AG04449 (cell line): ENCODE measurements around the gene FBXW2.

Experiments
- CTCF ChIA-PET: fragments of 350-600 bp; formaldehyde crosslinking; extraction: SDS; loops from one replicate; lab custom pipeline; 2021; ENCODE audit warnings: antibody characterized with exemption; lab: Yijun Ruan, JAX
- POLR2A ChIA-PET: fragments of 400-600, 350-600 bp; formaldehyde crosslinking; extraction: SDS; loops from one replicate; lab custom pipeline; 2020; ENCODE audit warnings: antibody characterized with exemption, inconsistent platforms; lab: Yijun Ruan, JAX
- DNase-seq: peaks from one replicate; pipeline ENCODE4 v3.0.0-alpha.2; 2010; ENCODE audit warnings: low read depth, low spot score
- H3K4me3 ChIP-seq: 2 replicates; pipeline ENCODE4 v1.5.1; 2011; ENCODE audit warnings: low read depth, mild to moderate bottlenecking, control low read depth, low read length
- TF ChIP-seq, protein P1 (sequence below): IDR thresholded peaks from one replicate; pipeline ENCODE4 v1.5.1; 2011; ENCODE audit warnings: mild to moderate bottlenecking, moderate library complexity, low read length, control low read depth, inconsistent platforms; ENCODE audit not compliant: insufficient read depth; ENCODE audit errors: missing control alignments

The FBXW2 gene

DNA sequence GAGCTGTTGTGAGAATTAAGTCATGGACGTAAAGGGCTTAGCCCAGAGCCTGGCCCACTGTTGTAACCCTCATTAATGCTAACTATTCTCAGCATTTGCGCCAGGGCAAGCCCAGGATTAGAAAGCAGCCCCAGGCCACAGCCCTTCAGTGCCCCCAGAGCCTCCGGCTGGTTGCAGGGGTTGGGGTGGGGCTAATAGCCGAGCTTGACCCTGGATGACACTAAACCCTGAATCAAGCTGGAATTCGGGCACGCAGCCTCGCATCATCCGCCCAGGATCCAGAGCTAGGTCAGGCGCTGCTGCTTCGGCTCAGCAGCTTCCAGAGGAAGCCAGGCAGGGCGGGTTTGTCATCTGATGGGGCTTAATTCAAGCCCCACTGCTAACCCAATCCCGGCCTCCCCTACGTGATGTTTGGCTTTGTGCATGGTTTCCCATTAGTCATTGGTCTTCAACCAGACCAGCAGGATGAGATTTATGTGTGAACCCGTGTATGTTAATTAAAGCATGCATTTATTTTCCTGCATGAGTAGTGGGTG lies 77.8 kb downstream of the FBXW2 start:
- POLR2A ChIA-PET = interaction anchor here (0.6 to 1.4 kb wide), 3 partner anchors 15 to 784 kb away, joined by 3 to 7 read pairs (median 3); partner anchors contain the start of gene GGTA1
- H3K4me3 ChIP-seq = peak overlapping the region; percentile 32

DNA sequence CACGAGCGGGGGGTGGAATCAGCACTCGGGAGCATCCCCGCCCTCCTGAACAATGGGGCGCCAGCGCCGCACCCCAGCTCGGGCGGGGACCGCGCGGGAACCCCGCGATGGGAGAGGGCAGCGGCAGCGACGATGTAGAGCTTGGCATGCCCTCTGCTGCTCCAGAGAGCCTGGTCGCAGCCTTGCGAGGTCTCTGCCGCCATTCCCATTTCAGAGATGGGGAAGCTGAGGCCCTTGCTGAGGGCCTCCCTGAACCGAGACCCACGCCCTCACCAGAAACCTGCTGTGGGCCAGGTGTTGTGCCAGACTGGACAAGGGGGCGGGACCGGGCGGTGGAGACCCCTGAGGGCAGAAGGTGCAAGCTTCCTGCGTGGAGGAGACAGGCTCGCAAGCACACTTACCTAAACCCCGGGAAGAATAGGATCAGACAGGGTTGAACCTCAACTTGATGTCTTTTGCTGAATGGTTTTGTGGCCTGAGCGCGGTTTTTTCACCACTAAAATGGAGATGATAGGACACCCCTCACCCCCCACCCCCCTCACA lies 78.3 kb downstream of the FBXW2 start:
- CTCF ChIA-PET = interaction anchor here (0.9 to 1.9 kb wide), 5 partner anchors 9 to 346 kb away, joined by 3 to 7 read pairs (median 5); no protein-coding TSS in a partner anchor
- TF ChIP-seq, protein P1, sequence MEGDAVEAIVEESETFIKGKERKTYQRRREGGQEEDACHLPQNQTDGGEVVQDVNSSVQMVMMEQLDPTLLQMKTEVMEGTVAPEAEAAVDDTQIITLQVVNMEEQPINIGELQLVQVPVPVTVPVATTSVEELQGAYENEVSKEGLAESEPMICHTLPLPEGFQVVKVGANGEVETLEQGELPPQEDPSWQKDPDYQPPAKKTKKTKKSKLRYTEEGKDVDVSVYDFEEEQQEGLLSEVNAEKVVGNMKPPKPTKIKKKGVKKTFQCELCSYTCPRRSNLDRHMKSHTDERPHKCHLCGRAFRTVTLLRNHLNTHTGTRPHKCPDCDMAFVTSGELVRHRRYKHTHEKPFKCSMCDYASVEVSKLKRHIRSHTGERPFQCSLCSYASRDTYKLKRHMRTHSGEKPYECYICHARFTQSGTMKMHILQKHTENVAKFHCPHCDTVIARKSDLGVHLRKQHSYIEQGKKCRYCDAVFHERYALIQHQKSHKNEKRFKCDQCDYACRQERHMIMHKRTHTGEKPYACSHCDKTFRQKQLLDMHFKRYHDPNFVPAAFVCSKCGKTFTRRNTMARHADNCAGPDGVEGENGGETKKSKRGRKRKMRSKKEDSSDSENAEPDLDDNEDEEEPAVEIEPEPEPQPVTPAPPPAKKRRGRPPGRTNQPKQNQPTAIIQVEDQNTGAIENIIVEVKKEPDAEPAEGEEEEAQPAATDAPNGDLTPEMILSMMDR = no peak
- POLR2A ChIA-PET = interaction anchor here (0.6 to 1.4 kb wide), 3 partner anchors 15 to 785 kb away, joined by 3 to 7 read pairs (median 3); partner anchors contain the start of gene GGTA1

More for the DNA sequence above, 77.8 kb downstream of the FBXW2 start:
- DNase-seq = no peak
- CTCF ChIA-PET = interaction anchor here (0.9 to 1.9 kb wide), 6 partner anchors 8 to 345 kb away, joined by 3 to 7 read pairs (median 4); no protein-coding TSS in a partner anchor
- TF ChIP-seq, protein P1 = no peak

DNA sequence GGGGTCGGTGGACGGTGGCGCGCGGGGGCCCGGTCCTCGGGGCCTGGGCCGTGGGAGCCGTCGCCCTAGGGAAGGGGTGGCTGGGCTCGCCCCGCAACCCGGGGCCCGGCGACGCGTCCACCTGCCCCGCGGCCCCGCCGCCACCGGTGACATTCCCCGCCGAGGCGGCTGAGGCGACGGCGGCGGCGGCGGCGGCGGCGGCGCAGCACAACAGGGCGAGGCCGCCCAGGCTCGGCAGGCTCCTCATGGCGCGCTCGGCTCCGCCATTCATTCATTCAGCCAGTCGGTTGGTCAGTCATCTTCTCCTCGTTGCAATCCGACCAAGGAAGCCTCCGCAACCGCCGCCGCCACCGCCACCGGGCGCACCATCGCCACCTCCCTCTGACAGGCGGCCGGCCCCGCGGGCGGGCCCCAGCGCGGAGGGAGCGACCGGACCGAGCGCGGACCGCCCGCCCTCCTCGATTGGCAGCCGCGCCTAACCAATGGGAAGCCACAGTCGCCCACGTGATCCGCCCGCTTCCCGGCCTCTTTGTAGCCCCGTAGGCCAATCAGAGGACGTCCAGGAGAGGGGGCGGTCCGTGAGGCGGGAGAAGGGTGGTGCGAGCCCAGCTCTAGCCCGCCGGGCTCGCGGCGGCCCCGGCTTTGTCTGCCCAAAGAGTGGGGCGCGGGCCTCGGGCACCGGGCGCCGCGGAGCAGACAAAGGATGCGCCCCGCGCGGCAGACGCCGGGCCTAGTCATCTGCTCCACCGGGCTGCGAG lies 78.9 kb downstream of the FBXW2 start, which contains the start of gene MEGF9:
Gene MEGF9, minus strand, starts transcription at position 383 of the 758 bp plus-strand sequence. Its CDS starts 112 bp downstream, at position 271.
- POLR2A ChIA-PET = interaction anchor here (0.6 to 1.4 kb wide), 3 partner anchors 10 to 19 kb away, joined by 3 to 7 read pairs (median 3); no protein-coding TSS in a partner anchor
- DNase-seq = peak; percentile 86
- CTCF ChIA-PET = interaction anchor here (0.8 to 1.5 kb wide), 5 partner anchors 9 to 346 kb away, joined by 3 to 5 read pairs (median 4); no protein-coding TSS in a partner anchor
- peak within 1 kb of the TSS; percentile 72 for H3K4me3 ChIP-seq
- TF ChIP-seq, protein P1 = no peak

More for the DNA sequence above, 78.3 kb downstream of the FBXW2 start:
- no peak for DNase-seq
- peak overlapping the region; percentile 70 for H3K4me3 ChIP-seq

DNA sequence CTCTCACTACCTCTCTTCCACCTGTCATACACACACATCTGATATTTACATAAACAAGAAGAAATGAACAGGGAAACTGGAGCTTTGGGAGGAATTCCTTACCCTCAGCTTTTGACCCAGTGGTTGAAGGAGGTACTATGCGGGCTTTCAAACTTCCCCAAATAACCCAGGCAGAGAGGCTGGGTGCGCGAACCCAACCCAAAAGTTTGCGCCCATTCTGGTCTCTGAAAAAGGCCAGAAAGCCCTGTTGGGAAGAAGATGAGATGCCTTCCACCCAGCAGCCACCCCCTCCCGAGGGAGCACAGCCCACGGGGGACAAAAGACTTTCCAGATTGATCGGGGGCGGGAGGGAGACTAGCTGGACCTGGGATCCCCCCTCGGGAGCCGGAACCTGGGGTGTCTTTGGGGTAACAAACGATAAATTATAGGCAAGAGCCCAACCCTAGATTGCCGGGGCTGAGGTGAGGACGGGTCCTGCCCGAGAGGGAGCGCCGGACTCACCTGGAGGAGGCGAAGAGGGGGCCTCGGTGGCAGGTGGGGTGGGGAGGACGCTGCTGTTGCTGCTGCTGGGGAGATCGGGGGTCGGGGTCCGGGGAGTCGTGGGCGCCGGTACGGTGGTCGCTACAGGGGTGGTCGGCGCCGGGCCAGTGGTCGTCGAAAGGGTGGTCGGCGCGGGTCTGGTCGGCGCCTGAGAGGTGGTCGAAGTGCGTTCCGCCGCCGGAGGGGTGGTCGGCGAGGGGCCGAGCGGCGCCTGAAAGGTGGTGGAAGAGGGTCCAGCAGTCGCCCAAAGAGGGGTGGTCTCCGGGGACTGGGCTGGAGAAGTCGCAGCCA lies 79.7 kb downstream of the FBXW2 start:
- ChIA-PET POLR2A (no interaction called here), CTCF (interaction anchor here (0.8 to 1.0 kb wide), 2 partner anchors 12 to 14 kb away, joined by 3 to 4 read pairs; no protein-coding TSS in a partner anchor)
- TF ChIP-seq, protein P1 = no peak
- no peak for DNase-seq
- H3K4me3 ChIP-seq = peak overlapping the region; percentile 72

DNA sequence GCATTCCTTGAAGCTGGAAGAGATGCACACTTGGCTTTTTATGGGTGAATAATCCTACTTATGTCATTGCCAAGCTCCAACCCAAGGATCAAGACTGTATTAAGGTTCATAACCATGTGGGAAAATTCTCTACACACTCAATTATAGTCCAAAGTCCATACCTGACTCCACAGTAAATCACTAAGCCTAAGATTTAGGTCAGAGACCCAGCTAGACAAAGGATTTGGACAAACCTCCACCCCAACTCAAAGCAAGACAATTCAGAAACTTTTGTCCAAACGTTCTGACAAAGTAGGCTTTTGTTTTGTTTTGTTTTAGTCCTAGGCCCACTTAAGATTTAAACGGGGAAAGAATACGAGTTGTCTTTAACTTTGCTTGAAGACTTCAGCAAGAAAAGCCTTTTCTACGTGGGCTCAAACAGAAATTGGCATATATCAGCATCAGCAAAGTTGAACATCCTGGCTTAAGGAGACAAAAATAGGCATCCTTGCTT lies 80.6 kb downstream of the FBXW2 start:
- no peak for DNase-seq
- ChIA-PET POLR2A (no interaction called here), CTCF (interaction anchor here (1.0 kb wide), 2 partner anchors 11 to 30 kb away, joined by 3 to 4 read pairs; no protein-coding TSS in a partner anchor)
- TF ChIP-seq, protein P1 = no peak
- H3K4me3 ChIP-seq = peak overlapping the region; percentile 19
